ENCODE data around the gene LYRM1.
"Not testable (repeated sequence)": the region's sequence is repeated elsewhere in the genome, so short reads cannot be mapped to it uniquely, and the experiment has no call there.

LYRM1 gene

DNA sequence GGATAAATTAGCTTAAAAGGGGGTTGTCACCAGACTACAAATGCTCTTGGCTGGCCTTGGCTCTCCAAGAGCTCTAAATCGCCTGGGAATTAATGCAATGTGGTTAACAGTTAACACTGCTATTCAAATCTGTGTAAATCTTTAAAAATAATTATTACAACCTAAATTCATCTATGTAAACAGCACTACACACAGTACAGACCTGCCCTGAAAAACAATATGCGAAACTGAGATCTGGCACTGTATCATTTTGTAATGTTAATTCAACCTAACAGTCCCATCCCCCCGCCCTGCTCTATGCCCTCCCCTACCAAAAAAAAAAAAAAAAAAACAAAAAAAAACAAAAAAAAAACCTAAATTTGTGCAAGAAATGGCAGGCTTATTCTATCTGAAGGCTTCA lies 41.3 kb upstream of the LYRM1 start:
- no peak overlapping the region for H3K4me3 ChIP-seq (ENCODE audit: insufficient read length, low read depth)
- H3K9me3 ChIP-seq (ENCODE audit: insufficient read depth, low read length), result no peaks in the 10 kb centered on the region
- no peak for TF ChIP-seq ZNF274 (IDR thresholded peaks at IDR 0.05; ENCODE audit: low read depth, low read length)
- TF ChIP-seq YY1 (IDR thresholded peaks at IDR 0.05; ENCODE audit: insufficient read depth, insufficient read length), result no peak
- no peak for TF ChIP-seq SUZ12 (IDR thresholded peaks at IDR 0.05; ENCODE audit: extremely low read depth, insufficient read depth, insufficient read length)
- H3K9ac ChIP-seq (ENCODE audit: insufficient read length, low read depth), result no peak overlapping the region
- peaks cover 38% of the 10 kb centered on the region for H3K36me3 ChIP-seq (ENCODE audit: insufficient read depth, insufficient read length, low read length)
- no peaks in the 10 kb centered on the region for H3K27me3 ChIP-seq (ENCODE audit: insufficient read depth, insufficient read length)
- DNase-seq (ENCODE audit: low read depth, low spot score), result no peak
- H3K4me1 ChIP-seq (ENCODE audit: insufficient read depth, insufficient read length), result peaks cover 4% of the 10 kb centered on the region

DNA sequence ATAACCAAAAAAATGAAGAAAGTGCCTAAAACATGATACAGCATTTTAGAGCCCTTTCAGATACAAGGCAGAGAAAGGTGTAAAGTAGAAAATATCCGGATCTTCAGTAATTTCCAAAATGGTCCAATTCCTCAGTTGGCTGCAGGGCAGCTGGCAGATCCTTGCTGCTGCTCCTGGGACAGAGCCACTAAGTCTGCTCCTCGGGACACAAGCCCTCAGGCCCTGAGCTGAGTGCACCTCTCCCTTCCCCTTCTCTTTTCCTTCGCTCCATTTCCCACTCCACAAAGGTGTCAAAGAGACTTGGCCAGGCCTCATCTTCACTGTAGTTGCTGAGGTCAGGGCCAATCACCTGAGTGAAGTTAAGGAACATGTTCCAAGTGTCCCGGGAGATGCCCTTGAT lies 40.9 kb upstream of the LYRM1 start:
- Histone ChIP-seq H3K36me3 (ENCODE audit: insufficient read depth, insufficient read length, low read length) (peaks cover 36% of the 10 kb centered on the region), H3K9ac (ENCODE audit: insufficient read length, low read depth) (no peak overlapping the region), H3K4me1 (ENCODE audit: insufficient read depth, insufficient read length) (peaks cover 4% of the 10 kb centered on the region), H3K27me3 (ENCODE audit: insufficient read depth, insufficient read length) (no peaks in the 10 kb centered on the region), H3K4me3 (ENCODE audit: insufficient read length, low read depth) (no peak overlapping the region), H3K9me3 (ENCODE audit: insufficient read depth, low read length) (no peaks in the 10 kb centered on the region)
- no peak for DNase-seq (ENCODE audit: low read depth, low spot score)
- TF ChIP-seq YY1 (IDR thresholded peaks at IDR 0.05; ENCODE audit: insufficient read depth, insufficient read length) (no peak), ZNF274 (IDR thresholded peaks at IDR 0.05; ENCODE audit: low read depth, low read length) (no peak), SUZ12 (IDR thresholded peaks at IDR 0.05; ENCODE audit: extremely low read depth, insufficient read depth, insufficient read length) (no peak)

DNA sequence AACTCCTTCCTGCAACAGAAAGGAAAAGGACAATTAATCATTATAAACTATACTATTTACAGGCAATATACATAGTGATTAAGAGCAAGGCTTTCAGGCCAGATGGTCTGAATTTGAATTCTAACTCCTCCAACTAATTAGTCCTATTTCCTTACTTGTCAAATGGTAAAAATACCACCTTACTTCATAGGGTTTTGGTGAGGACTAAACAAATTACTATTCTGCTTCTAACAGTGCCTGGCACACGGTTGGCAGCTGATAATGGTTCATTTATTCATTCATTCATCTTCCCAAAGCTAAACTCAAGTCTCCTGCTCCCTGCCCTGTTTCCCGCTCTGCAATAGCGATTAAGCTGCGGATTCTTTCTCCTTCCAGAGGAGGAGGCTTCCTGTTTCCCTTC lies 40.2 kb upstream of the LYRM1 start:
- H3K4me3 ChIP-seq (ENCODE audit: insufficient read length, low read depth), result no peak overlapping the region
- no peaks in the 10 kb centered on the region for H3K27me3 ChIP-seq (ENCODE audit: insufficient read depth, insufficient read length)
- no peak for TF ChIP-seq SUZ12 (IDR thresholded peaks at IDR 0.05; ENCODE audit: extremely low read depth, insufficient read depth, insufficient read length)
- no peak for TF ChIP-seq ZNF274 (IDR thresholded peaks at IDR 0.05; ENCODE audit: low read depth, low read length)
- no peak for TF ChIP-seq YY1 (IDR thresholded peaks at IDR 0.05; ENCODE audit: insufficient read depth, insufficient read length)
- no peak for DNase-seq (ENCODE audit: low read depth, low spot score)
- peaks cover 31% of the 10 kb centered on the region for H3K36me3 ChIP-seq (ENCODE audit: insufficient read depth, insufficient read length, low read length)
- H3K4me1 ChIP-seq (ENCODE audit: insufficient read depth, insufficient read length), result peaks cover 4% of the 10 kb centered on the region
- no peak overlapping the region for H3K9ac ChIP-seq (ENCODE audit: insufficient read length, low read depth)
- H3K9me3 ChIP-seq (ENCODE audit: insufficient read depth, low read length), result no peaks in the 10 kb centered on the region

DNA sequence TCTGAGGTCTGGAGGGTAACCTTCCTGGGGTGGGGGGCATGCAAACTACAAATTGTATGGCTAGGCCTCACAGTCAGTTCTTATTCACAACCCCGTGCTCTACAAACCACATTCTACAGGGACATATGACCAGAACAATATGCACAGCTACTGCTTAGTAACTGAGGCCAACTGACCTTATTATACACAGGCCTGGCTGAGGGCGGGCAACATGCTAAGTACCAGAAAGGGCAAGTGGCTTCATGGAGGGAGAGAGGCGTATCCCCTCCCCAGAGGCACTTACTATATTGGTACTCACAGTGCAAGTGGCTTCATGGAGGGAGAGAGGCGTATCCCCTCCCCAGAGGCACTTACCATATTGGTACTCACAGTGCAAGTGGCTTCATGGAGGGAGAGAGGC lies 39.6 kb upstream of the LYRM1 start:
- not testable (repeated sequence) for DNase-seq (ENCODE audit: low read depth, low spot score); H3K9me3 ChIP-seq (ENCODE audit: insufficient read depth, low read length); H3K27me3 ChIP-seq (ENCODE audit: insufficient read depth, insufficient read length); H3K9ac ChIP-seq (ENCODE audit: insufficient read length, low read depth); H3K4me1 ChIP-seq (ENCODE audit: insufficient read depth, insufficient read length); H3K4me3 ChIP-seq (ENCODE audit: insufficient read length, low read depth)
- peaks cover 31% of the 10 kb centered on the region for H3K36me3 ChIP-seq (ENCODE audit: insufficient read depth, insufficient read length, low read length)

DNA sequence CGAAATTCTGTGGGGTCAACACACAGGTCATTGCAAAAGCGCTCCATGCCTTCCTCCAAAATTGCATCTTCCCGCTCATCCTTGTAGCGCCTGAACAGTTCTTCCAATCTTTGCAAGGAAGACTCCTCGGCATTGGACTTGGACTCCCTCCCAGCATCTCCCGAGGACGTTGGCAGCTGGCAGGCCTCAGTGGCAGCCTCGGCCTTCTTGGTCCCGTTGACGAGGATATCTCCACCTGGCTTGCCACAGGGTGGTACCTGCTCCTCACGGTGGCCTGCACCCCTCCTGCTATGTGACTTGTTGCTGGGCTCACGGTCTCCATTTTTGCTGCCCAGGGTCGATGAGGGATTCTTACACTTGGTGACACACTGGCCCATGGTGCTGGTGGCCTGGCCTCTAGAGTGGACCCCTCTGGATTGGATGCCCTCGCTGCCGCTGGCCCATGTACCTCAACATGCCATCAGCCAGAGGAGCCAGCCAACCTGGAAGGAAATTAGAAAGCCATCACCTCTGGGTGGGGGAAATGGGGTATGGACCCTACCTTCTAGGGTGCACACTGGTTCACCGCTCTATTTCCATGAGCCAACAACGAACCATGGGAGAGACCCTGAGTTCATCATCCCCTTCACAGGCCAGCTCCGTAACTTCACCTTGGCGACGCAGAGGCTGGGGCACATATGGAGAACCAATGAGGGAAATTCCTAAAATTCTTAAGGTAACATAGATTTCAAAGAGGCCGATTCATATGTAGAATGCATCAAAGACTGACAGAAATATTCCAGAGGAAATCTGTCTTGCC lies 38.2 kb upstream of the LYRM1 start:
- H3K9me3 ChIP-seq (ENCODE audit: insufficient read depth, low read length), result no peaks in the 10 kb centered on the region
- TF ChIP-seq SUZ12 (IDR thresholded peaks at IDR 0.05; ENCODE audit: extremely low read depth, insufficient read depth, insufficient read length) (no peak), YY1 (IDR thresholded peaks at IDR 0.05; ENCODE audit: insufficient read depth, insufficient read length) (no peak), ZNF274 (IDR thresholded peaks at IDR 0.05; ENCODE audit: low read depth, low read length) (no peak)
- H3K4me1 ChIP-seq (ENCODE audit: insufficient read depth, insufficient read length), result peaks cover 4% of the 10 kb centered on the region
- peaks cover 31% of the 10 kb centered on the region for H3K36me3 ChIP-seq (ENCODE audit: insufficient read depth, insufficient read length, low read length)
- H3K4me3 ChIP-seq (ENCODE audit: insufficient read length, low read depth), result no peak overlapping the region
- no peaks in the 10 kb centered on the region for H3K27me3 ChIP-seq (ENCODE audit: insufficient read depth, insufficient read length)
- no peak overlapping the region for H3K9ac ChIP-seq (ENCODE audit: insufficient read length, low read depth)
- no peak for DNase-seq (ENCODE audit: low read depth, low spot score)

DNA sequence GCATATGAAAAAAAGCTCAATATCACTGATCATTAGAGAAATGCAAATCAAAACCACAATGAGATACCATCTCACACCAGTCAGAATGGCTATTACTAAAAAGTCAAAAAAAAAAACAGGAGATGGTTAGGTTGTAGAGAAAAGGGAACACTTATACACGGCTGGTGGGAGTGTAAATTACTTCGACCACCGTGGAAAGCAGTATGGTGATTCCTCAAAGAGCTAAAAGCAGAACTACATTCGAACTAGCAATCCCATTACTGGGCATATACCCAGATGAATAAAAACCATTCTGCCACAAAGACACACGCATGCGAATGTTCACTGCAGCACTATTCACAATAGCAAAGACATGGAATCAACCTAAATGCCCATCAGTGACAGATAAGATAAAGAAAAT lies 36.2 kb upstream of the LYRM1 start:
- not testable (repeated sequence) for H3K9me3 ChIP-seq (ENCODE audit: insufficient read depth, low read length); DNase-seq (ENCODE audit: low read depth, low spot score); H3K4me1 ChIP-seq (ENCODE audit: insufficient read depth, insufficient read length); H3K9ac ChIP-seq (ENCODE audit: insufficient read length, low read depth); H3K27me3 ChIP-seq (ENCODE audit: insufficient read depth, insufficient read length); H3K4me3 ChIP-seq (ENCODE audit: insufficient read length, low read depth)
- peaks cover 31% of the 10 kb centered on the region for H3K36me3 ChIP-seq (ENCODE audit: insufficient read depth, insufficient read length, low read length)

DNA sequence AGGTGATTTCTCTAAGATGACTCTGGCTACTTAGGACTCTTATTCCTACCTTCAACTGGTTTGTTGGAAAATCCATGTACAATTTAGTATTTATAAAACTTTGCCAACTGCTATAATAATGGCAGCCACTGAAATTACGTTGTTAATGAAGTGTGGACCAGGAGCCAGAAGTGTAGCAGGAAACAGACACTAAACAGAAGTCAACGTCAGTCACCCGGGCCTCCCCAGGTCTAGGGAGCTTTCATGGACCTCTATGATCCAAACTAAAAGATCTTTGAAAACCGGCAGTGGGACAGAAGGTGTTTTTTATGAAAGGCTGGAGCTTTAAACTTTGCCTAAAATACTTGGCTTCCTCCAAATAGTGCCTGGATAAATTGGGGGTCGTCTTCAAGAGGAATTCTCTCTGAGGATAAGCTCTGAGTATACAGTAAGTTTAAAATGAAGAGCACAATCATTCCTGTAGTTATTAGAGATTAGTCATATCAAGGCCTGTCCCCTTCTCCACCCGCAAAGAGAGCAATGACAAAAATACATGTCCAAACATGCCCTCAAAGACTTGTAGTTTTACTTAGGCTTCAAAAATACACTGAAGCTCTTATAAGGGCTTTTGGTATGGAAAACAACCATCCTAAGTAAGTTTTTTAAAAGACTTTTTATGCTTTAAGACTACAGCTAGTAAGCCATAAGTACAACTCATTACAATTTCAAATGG lies 35.0 kb upstream of the LYRM1 start:
- Histone ChIP-seq H3K27me3 (ENCODE audit: insufficient read depth, insufficient read length) (no peaks in the 10 kb centered on the region), H3K36me3 (ENCODE audit: insufficient read depth, insufficient read length, low read length) (peaks cover 20% of the 10 kb centered on the region), H3K9ac (ENCODE audit: insufficient read length, low read depth) (no peak overlapping the region), H3K4me3 (ENCODE audit: insufficient read length, low read depth) (no peak overlapping the region), H3K4me1 (ENCODE audit: insufficient read depth, insufficient read length) (no peaks in the 10 kb centered on the region), H3K9me3 (ENCODE audit: insufficient read depth, low read length) (no peaks in the 10 kb centered on the region)
- TF ChIP-seq SUZ12 (IDR thresholded peaks at IDR 0.05; ENCODE audit: extremely low read depth, insufficient read depth, insufficient read length) (no peak), ZNF274 (IDR thresholded peaks at IDR 0.05; ENCODE audit: low read depth, low read length) (no peak), YY1 (IDR thresholded peaks at IDR 0.05; ENCODE audit: insufficient read depth, insufficient read length) (no peak)
- no peak for DNase-seq (ENCODE audit: low read depth, low spot score)

All from NT2/D1 (cell line).